ENCODE data around the gene DNAH8.

The DNAH8 gene

GRCh38 chr6:39079197-39080125 is 364.4 kb downstream of the DNAH8 start:
- H4K20me1 ChIP-seq = peaks cover 1% of the 10 kb centered on the region; the same call in 1 of the 2 replicates
- H3K4me1 ChIP-seq = peaks cover 13% of the 10 kb centered on the region
- H3K27me3 ChIP-seq = no peaks in the 10 kb centered on the region
- no peaks in the 10 kb centered on the region for H3K36me3 ChIP-seq
- no peak overlapping the region for H3K9ac ChIP-seq
- H3K4me2 ChIP-seq = no peak overlapping the region
- no peak overlapping the region for H3K27ac ChIP-seq
- H3K4me3 ChIP-seq = no peak overlapping the region
- H3K9me3 ChIP-seq = no peaks in the 10 kb centered on the region
- no peak for TF ChIP-seq Cebpa-rat (IDR thresholded peaks at IDR 0.05)

Data from BLaER1 (cell line).